Activated naive CD8-positive, alpha-beta T cell treated with anti-CD3 and anti-CD28 coated beads for 36 hours (primary cell): ENCODE results near the gene MINK1. TPM values are rescaled to one million over a fixed set of nuclear protein-coding genes. Genes with fewer than 3 reads are reported as not detected.
"Not testable (repeated sequence)": the region's sequence is repeated elsewhere in the genome, so short reads cannot be mapped to it uniquely, and the experiment has no call there.

Experiments used
- DNase-seq: peaks from one replicate; pipeline ENCODE4 v3.0.0; 2021
- H3K27ac Mint-ChIP-seq: one replicate; pipeline ENCODE4 v1.8.0; 2022; ENCODE audit warnings: mild to moderate bottlenecking, moderate library complexity, mixed read lengths
- H3K27me3 Mint-ChIP-seq: one replicate; pipeline ENCODE4 v1.8.0; 2022; ENCODE audit warnings: mild to moderate bottlenecking, mixed read lengths
- H3K36me3 Mint-ChIP-seq: one replicate; pipeline ENCODE4 v1.8.0; 2021; ENCODE audit warnings: mild to moderate bottlenecking, mixed read lengths
- H3K4me1 Mint-ChIP-seq: one replicate; pipeline ENCODE4 v1.8.0; 2021; ENCODE audit warnings: mixed read lengths
- H3K4me3 Mint-ChIP-seq: one replicate; pipeline ENCODE4 v1.8.0; 2022; ENCODE audit warnings: mild to moderate bottlenecking, moderate library complexity, mixed read lengths
- H3K9me3 Mint-ChIP-seq: one replicate; pipeline ENCODE4 v1.8.0; 2022; ENCODE audit warnings: mixed read lengths
- total RNA-seq, 2 experiments: library from RNA; stranded (reverse); gene quantifications; one replicate each; pipeline ENCODE4 v1.2.3, GENCODE V29; 2021

Gene MINK1
- total RNA-seq, 2 experiments from 2014 or later, result 34.7 to 37.7 TPM

- no peaks in the 10 kb centered on the region for H3K36me3 Mint-ChIP-seq
- H3K4me1 Mint-ChIP-seq, result peaks cover 2% of the 10 kb centered on the region
- no peaks in the 10 kb centered on the region for H3K9me3 Mint-ChIP-seq
- no peaks in the 10 kb centered on the region for H3K27me3 Mint-ChIP-seq
- DNase-seq, result no peak
- H3K27ac Mint-ChIP-seq, result no peak overlapping the region
- peak overlapping the region; percentile 70 for H3K4me3 Mint-ChIP-seq
These were observed 26.7 kb upstream of the MINK1 start for GRCh38 chr17:4806456-4806776.

- Mint-ChIP-seq H3K27me3 (no peaks in the 10 kb centered on the region), H3K9me3 (no peaks in the 10 kb centered on the region), H3K4me3 (peak within 1 kb of the TSS; percentile 74), H3K36me3 (no peaks in the 10 kb centered on the region), H3K27ac (no peak within 1 kb of the TSS), H3K4me1 (peaks cover 2% of the 10 kb centered on the region)
- DNase-seq, result peak; percentile 93
These were observed 26.1 kb upstream of the MINK1 start, which contains the start of gene PLD2 for GRCh38 chr17:4806777-4807604. TSS of gene PLD2 (plus strand) at chr17:4807152. CDS start at chr17:4807773, 621 bp downstream.

GRCh38 chr17:4807605-4808377, 25.3 kb upstream of the MINK1 start:
- peak overlapping the region; percentile 74 for H3K4me3 Mint-ChIP-seq
- no peaks in the 10 kb centered on the region for H3K9me3 Mint-ChIP-seq
- H3K4me1 Mint-ChIP-seq, result peaks cover 2% of the 10 kb centered on the region
- no peak overlapping the region for H3K27ac Mint-ChIP-seq
- H3K36me3 Mint-ChIP-seq, result no peaks in the 10 kb centered on the region
- no peak for DNase-seq
- H3K27me3 Mint-ChIP-seq, result no peaks in the 10 kb centered on the region

- Mint-ChIP-seq H3K27ac (no peak overlapping the region), H3K36me3 (no peaks in the 10 kb centered on the region), H3K4me1 (peaks cover 2% of the 10 kb centered on the region), H3K27me3 (no peaks in the 10 kb centered on the region), H3K4me3 (peak overlapping the region; percentile 63), H3K9me3 (no peaks in the 10 kb centered on the region)
- no peak for DNase-seq
These were observed 24.8 kb upstream of the MINK1 start for GRCh38 chr17:4808378-4808767.

GRCh38 chr17:4810696-4811290, 22.3 kb upstream of the MINK1 start:
- Mint-ChIP-seq H3K4me3 (no peak overlapping the region), H3K36me3 (no peaks in the 10 kb centered on the region), H3K4me1 (peaks cover 2% of the 10 kb centered on the region), H3K9me3 (no peaks in the 10 kb centered on the region), H3K27me3 (no peaks in the 10 kb centered on the region), H3K27ac (no peak overlapping the region)
- DNase-seq, result no peak

- peaks cover 2% of the 10 kb centered on the region for H3K36me3 Mint-ChIP-seq
- H3K27ac Mint-ChIP-seq, result no peak overlapping the region
- DNase-seq, result no peak
- peaks cover 2% of the 10 kb centered on the region for H3K4me1 Mint-ChIP-seq
- H3K4me3 Mint-ChIP-seq, result no peak overlapping the region
- no peaks in the 10 kb centered on the region for H3K9me3 Mint-ChIP-seq
- H3K27me3 Mint-ChIP-seq, result no peaks in the 10 kb centered on the region
These were observed 21.7 kb upstream of the MINK1 start for GRCh38 chr17:4811471-4811870.

- Mint-ChIP-seq H3K4me3 (no peak overlapping the region), H3K4me1 (peaks cover 2% of the 10 kb centered on the region), H3K27ac (no peak overlapping the region), H3K27me3 (no peaks in the 10 kb centered on the region), H3K36me3 (peaks cover 5% of the 10 kb centered on the region), H3K9me3 (no peaks in the 10 kb centered on the region)
- DNase-seq, result no peak
These were observed 20.4 kb upstream of the MINK1 start for GRCh38 chr17:4812690-4813089.

- DNase-seq, result no peak
- H3K36me3 Mint-ChIP-seq, result peaks cover 5% of the 10 kb centered on the region
- no peaks in the 10 kb centered on the region for H3K27me3 Mint-ChIP-seq
- no peaks in the 10 kb centered on the region for H3K4me1 Mint-ChIP-seq
- no peak overlapping the region for H3K4me3 Mint-ChIP-seq
- no peak overlapping the region for H3K27ac Mint-ChIP-seq
- no peaks in the 10 kb centered on the region for H3K9me3 Mint-ChIP-seq
These were observed 18.0 kb upstream of the MINK1 start for GRCh38 chr17:4815043-4815675.

- H3K27ac Mint-ChIP-seq, result no peak overlapping the region
These were observed 16.3 kb upstream of the MINK1 start for GRCh38 chr17:4816826-4817225.

GRCh38 chr17:4818276-4818675, 14.9 kb upstream of the MINK1 start:
- Mint-ChIP-seq H3K36me3 (peaks cover 5% of the 10 kb centered on the region), H3K9me3 (no peaks in the 10 kb centered on the region), H3K4me1 (no peaks in the 10 kb centered on the region), H3K27me3 (no peaks in the 10 kb centered on the region), H3K4me3 (no peak overlapping the region), H3K27ac (no peak overlapping the region)
- DNase-seq, result no peak

More at GRCh38 chr17:4816826-4817225, 16.3 kb upstream of the MINK1 start:
- no peak overlapping the region for H3K4me3 Mint-ChIP-seq
- no peak for DNase-seq
- H3K27me3 Mint-ChIP-seq, result no peaks in the 10 kb centered on the region
- no peaks in the 10 kb centered on the region for H3K9me3 Mint-ChIP-seq
- H3K4me1 Mint-ChIP-seq, result no peaks in the 10 kb centered on the region
- peaks cover 5% of the 10 kb centered on the region for H3K36me3 Mint-ChIP-seq

GRCh38 chr17:4822835-4823234, 10.3 kb upstream of the MINK1 start:
- Mint-ChIP-seq H3K27me3 (no peaks in the 10 kb centered on the region), H3K4me3 (no peak overlapping the region), H3K27ac (no peak overlapping the region), H3K36me3 (no peaks in the 10 kb centered on the region), H3K4me1 (no peaks in the 10 kb centered on the region), H3K9me3 (no peaks in the 10 kb centered on the region)
- no peak for DNase-seq

- no peak overlapping the region for H3K27ac Mint-ChIP-seq
- H3K27me3 Mint-ChIP-seq, result no peaks in the 10 kb centered on the region
- H3K9me3 Mint-ChIP-seq, result no peaks in the 10 kb centered on the region
- no peak overlapping the region for H3K4me3 Mint-ChIP-seq
- H3K4me1 Mint-ChIP-seq, result no peaks in the 10 kb centered on the region
- DNase-seq, result no peak
- H3K36me3 Mint-ChIP-seq, result no peaks in the 10 kb centered on the region
These were observed 9.6 kb upstream of the MINK1 start for GRCh38 chr17:4823373-4824089.

GRCh38 chr17:4827399-4827798, 5.7 kb upstream of the MINK1 start:
- no peaks in the 10 kb centered on the region for H3K36me3 Mint-ChIP-seq
- H3K27ac Mint-ChIP-seq, result no peak overlapping the region
- no peaks in the 10 kb centered on the region for H3K27me3 Mint-ChIP-seq
- H3K4me1 Mint-ChIP-seq, result peaks cover 1% of the 10 kb centered on the region
- DNase-seq, result no peak
- H3K9me3 Mint-ChIP-seq, result no peaks in the 10 kb centered on the region
- no peak overlapping the region for H3K4me3 Mint-ChIP-seq

- not testable (repeated sequence) for H3K36me3 Mint-ChIP-seq, DNase-seq, H3K9me3 Mint-ChIP-seq, H3K27me3 Mint-ChIP-seq
- Mint-ChIP-seq H3K4me3 (peak overlapping the region; percentile 90), H3K4me1 (peaks cover 30% of the 10 kb centered on the region), H3K27ac (peak overlapping the region; percentile 91)
These were observed 337 bp upstream of the MINK1 start for GRCh38 chr17:4832829-4833177.
